HG03135 (cell line): ENCODE results near the gene SH2D2A.
"Not testable (repeated sequence)": the region's sequence is repeated elsewhere in the genome, so short reads cannot be mapped to it uniquely, and the experiment has no call there.

Experiments
- ATAC-seq: cut with Tn5 transposase; IDR thresholded peaks from one replicate; pipeline ENCODE4 v1.9.1; 2021; ENCODE audit warnings: mild to moderate bottlenecking, moderate library complexity; ENCODE audit not compliant: unreplicated experiment

The SH2D2A gene

DNA sequence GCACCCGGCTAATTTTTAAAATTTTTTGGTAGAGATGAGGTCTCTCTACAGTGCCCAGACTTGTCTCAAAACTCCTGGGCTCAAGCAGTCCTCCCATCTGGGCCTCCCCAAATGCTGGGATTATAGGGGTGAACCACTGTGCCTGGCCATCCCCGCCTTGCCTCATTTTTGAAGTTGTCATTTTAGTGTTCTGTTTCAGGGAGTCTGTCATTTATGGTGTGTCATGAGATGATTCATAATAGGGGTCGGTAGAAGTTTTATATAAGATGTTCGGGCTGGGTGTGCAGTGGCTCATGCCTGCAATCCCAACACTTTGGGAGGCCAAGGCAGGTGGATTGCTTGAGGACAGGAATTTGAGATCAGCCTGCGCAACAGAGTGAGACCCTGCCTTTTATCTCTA, 40.8 kb downstream of the SH2D2A start:
- ATAC-seq: no peak

DNA sequence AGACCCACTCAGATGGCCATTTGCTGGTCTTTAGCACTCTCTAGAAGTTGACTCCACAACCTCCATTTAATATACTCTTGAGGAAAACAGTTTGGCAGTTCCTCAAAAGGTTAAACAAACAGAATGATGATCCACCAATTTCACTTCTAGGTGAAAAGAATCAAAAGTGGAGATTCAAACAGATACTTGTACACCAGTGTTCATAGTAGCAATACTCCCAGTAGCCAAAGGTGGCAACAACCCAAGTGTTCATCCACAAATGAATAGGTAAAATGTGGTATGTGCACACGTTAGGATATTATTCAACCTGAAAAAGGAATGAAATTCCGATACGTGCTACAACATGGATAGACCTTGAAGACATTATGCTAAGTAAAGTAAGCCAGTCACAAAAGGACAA, 43.0 kb downstream of the SH2D2A start:
- no peak for ATAC-seq

DNA sequence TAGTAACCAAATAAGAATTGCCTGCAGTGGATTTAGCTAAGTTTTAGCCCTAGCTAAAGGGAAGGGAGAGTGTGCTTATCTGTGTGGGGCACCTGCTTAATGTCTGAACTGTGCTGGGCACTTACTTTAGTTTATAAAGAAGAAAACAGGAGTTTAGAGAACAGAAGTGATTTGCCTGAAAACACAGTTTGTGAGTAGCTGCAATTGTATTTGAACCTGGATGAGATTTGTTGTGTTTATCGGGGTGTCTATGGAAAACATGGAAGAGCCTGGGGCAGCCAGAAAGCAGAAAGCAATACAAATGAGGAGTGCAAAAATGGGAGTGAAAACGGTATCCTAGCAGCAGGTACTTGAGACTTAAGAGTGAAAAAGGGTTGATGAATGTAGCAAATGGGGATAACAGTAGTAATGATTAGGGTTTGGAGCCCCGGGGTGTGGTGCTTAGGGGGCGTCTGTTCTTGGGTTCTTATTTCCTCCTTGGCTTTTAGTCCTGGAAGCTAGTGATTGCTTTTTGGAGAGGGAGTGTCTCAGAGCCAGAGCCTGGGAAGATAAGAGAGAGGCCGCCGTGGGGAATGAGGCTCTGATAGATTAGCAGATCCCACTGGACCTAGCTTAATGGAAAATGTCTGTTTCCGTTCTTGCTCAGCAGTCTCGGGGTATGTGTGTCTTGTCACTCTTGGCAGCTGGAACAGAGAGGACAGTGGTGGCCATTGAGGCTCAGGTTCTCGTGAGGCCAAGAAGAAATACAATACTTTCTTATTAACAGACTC, 43.7 kb downstream of the SH2D2A start:
- no peak for ATAC-seq

DNA sequence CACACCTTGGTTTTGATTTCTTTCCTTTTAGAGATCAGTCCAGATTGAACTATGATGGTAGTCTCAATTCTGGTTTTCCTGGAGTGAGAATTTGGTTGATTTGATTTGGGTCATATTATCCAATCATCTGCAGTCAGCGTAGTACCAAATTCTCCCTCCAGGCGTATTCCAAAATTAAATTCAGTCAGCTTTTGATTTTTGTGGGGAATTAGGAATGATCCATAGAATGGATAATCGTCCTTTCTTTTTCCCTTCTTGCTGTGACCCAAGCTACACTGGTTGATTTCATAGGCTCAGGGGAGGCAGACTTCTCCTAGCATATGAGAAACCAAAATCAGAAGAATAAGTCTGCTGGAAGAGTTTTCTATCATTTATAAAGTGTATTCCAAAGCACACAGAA, 44.4 kb downstream of the SH2D2A start:
- ATAC-seq: no peak

DNA sequence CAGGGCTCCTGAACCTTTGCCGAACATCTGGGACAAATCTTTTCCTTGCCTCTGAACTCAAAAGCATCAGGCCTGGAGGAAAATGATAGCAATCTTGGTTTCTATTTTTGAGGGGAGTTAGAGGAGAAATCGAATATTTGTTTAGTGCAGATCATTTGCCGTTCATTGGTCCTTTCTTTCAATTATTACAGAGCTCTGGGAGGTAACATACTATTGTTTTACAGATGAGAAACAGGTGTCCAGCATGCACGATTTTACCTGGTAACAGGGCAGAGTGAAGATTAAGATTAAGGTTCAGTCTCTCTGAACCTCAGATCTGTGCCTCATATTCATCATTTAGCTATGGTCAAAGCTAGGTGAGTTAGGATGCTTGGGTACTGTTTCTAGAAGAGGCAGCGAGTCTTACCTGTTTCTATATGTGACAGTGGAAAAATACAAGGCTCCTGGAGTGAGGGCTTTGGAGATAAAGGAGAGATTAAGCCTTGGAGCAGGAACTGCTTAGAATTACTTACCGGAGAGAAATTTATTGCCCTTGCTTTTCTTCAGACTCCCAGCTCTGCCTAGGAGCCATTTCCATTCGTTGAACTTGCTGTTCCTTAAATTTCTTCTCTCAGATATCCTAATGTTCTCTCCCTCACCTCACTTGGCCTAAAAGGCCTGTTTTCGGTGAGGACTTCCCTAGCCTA, 47.9 kb downstream of the SH2D2A start:
- ATAC-seq: no peak

DNA sequence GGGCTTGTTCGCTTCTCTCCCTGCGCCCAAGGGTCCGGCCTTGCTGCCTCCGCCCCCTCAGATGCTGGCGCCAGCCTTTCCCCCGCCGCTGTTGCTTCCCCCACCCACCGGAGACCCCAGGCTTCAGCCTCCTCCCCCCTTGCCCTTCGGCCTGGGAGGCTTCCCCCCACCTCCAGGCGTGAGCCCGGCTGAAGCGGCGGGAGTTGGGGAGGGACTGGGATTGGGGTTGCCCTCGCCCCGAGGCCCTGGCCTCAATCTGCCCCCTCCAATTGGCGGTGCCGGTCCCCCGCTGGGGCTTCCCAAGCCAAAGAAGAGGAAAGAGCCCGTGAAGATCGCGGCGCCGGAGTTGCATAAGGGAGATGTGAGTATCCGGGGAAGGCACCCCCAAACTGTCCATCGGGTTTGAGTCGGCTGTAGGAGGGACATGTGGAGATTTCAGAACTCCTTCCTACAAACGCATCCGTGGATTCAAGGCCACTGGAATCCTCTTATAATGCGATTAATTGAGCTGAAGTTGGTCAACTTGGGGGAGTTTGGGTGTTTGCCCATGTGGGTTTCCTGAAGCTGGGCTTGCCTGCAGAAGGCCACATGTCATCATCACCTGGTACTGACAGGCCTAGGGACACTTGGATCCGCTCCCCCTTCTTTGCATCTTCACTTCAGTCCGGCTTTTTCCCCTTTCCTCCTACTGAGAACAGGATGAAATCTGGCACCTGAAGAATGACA, 48.6 kb downstream of the SH2D2A start:
- ATAC-seq: no peak

DNA sequence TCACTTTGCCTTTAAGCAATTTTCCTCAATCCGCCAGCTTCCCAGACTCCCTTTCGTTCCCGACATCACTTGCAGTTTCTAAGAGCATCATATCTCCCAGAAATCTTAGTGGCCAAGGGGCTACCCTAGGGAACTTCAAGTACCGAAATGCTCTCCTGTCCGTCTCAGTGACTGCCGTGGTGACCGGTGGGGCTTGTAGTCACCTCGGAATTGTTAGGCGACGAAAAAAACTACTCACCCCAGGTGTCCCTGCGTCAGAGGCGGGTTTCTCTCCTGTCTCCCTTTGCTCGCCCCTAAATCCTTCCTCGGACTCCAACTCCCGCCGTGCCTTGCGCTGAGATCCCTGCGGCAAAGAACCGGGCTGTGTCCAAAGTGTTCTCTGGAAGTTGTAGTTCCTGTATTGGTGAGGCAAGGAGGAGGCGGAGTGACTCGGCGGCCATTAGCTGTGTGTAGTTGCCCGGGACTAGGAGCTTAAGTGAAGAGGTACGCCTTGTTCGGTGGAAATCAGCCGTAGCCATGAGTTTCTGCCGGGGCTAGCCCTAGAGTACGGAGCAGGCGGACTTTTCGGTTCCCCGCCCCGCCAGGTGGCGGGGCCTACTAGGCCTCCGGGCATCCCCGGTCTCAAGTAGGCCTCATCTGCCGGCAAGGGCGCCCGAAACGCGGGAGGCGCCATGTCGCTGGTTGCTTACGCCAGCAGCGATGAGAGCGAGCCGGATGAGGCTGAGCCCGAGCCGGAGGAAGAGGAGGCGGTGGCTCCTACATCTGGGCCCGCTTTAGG, 49.4 kb downstream of the SH2D2A start, which contains the start of gene PRCC:
Gene PRCC (plus strand): TSS at position 435 of the 778 bp plus-strand sequence. CDS start 237 bp downstream, at position 672.
- ATAC-seq: peak; percentile 92

DNA sequence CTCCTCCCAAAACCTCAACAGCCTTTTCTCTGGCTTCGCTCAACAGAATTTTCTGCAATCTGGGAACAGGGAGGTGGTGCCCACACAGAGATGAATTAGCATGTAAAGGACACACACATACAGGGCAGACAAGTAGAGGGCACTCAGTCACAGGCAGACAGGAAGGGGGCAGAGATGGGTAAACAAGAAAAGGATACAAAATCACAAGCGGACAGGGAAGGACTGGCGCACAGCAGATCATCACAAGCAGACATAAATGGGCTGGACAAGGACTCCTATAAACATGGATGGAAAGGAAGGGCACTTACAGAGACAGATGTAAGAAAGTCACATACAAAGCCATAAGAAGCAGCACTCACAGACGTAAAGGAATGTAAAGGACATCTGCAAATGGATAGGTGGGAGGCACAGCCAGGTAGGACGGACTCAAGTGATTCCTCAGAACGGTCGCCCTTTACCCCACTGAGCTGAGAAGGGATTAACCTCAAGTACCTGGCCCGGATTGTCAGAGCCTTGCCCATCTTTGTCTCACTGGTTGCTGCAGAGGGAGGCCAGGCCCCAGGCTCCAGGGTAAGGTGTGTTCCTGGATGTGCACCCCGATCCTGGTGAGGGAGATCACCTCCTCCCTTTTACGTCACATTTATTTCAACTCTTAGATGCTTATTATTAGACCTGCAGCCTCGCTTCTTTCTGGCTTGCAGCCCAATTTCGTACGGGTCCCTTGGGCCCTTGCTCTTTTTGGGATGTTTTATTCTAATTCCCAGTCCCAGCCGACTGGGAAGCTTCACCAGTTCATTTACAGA, 50.1 kb downstream of the SH2D2A start:
- peak; percentile 13 for ATAC-seq

DNA sequence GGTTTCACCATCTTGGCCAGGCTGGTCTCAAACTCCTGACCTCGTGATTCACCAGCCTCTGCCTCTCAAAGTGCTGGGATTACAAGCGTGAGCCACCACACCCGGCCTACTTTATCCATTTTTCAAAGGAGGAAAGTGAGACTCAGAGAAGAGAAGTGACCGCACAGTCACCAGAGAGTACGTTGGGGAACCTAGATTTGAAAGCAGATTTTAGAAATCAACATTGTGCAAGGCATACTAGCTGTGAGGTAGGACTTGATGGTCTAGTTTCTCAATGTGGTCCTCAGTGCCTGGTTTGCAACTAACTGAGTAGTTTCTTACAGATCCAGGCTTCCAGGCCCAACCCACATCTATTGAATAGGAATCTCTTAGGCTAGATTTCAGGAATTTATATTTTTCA, 51.0 kb downstream of the SH2D2A start:
- no peak for ATAC-seq

DNA sequence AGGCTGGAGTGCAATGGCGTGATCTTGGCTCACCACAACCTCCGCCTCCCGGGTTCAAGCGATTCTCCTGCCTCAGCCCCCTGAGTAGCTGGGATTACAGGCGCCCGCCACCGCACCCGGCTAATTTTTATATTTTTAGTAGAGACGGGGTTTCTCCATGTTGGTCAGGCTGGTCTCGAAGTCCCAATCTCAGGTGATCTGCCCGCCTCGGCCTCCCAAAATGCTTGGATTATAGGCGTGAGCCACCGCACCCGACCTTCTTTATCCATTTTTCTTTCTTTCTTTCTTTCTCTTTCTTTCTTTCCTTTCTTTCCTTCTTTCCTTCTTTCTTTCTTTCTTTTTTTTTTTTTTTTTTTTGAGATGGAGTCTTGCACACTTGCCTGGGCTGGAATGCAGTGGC, 51.5 kb downstream of the SH2D2A start:
- not testable (repeated sequence) for ATAC-seq

DNA sequence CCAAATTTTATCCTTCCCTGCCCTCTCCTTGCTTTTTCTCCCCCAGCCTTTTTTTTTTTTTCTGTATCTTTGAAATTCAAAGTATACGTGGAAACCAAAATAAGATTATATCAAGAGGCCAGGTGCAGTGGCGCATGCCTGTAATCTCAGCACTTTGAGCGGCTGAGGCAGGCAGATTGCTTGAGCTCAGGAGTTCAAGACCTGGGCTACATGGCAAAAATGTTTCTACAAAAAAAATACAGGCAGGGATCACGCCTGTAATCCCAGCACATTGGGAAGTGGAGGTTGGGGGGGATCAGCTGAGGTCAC, 55.9 kb downstream of the SH2D2A start:
- ATAC-seq: no peak

DNA sequence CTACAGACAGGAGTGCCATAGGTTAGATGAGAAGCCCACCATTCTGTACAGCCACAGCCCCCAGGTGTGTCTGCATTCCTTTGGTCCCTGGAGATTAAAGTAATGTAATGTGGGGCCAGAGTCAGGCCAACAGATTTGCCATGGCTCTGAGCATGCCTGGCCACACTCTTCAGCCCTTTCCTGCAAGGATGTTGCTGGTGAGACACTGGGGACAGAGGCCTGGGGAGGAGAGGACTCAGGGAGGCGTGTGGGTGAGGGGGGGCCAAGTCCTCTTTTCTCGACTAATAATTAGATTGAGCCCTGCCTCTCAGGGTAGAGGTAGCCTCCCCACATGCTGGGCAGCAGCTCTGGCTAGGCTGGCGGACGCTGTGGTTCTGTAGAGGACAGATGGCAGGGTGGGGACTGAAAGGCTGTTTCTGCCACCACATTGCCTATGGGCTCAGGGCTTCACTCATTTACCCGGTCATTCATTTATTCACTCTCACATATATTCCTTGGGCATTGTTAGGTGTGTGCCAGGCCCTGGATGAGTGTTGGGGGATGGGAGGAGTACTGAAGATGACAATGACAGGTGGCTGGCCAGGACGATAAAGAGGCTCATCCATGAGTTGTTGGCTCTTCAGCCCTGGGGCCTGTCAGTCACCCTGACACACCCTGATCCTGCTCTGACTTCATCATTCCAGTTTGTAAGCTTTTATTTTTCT, 56.4 kb downstream of the SH2D2A start:
- ATAC-seq: no peak

DNA sequence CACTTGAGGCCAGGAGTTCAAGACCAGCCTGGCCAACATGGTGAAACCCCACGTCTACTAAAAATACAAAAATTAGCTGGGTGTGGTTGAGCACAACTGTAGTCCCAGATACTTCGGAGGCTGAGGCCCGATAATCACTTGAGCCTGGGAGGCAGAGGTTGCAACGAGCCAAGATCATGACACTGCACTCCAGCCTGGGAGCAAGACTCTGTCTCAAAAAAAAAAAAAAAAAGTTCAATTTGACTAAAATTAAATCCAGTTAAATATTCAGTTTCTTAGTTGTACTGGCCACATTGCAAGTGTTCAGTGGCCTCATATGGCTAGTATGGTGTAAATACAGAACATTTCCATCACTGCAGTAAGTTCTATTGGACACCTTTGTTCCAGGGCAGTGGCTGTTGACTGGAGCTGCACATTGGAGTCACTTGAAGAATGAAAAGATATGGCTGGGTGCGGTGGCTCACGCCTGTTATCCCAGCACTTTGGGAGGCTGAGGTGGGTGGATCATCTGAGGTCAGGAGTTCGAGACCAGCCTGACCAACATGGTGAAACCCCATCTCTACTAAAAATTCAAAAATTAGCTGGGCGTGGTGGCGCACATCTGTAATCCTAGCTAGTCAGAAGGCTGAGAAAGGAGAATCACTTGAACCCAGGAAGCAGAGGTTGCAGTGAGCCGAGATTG, 58.9 kb downstream of the SH2D2A start:
- not testable (repeated sequence) for ATAC-seq

DNA sequence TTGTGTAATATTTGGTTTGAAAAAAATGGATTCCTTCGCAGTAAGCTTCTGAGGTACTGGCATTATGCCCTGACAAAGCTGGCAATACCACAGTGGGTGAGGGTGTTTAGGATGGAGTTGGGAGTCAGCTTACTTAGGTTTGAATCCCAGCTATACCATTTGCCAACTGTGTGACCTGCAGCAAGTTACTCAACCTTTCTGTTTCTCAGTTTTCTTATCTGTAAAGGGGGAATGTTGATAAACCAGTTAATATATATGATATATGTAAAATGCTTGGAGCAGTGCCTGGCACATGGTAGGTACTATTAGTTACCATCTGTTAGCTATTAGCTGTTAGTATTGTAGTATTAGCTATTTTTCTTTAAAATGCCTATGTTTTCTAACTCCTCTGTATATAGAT, 60.3 kb downstream of the SH2D2A start:
- no peak for ATAC-seq
